Stimulated activated CD8-positive, alpha-beta memory T cell treated with anti-CD3 and anti-CD28 coated beads, Interleukin-12 subunit alpha, Interleukin-12 subunit beta, amount 100 ng/mL, for 1 hour (primary cell): ENCODE results near the gene DCAF10.
"Not testable (repeated sequence)": the region's sequence is repeated elsewhere in the genome, so short reads cannot be mapped to it uniquely, and the experiment has no call there.

Experiments used
- DNase-seq: peaks from one replicate; pipeline ENCODE4 v3.0.0-alpha.2; 2020; ENCODE audit warnings: low read depth

Gene DCAF10

DNA sequence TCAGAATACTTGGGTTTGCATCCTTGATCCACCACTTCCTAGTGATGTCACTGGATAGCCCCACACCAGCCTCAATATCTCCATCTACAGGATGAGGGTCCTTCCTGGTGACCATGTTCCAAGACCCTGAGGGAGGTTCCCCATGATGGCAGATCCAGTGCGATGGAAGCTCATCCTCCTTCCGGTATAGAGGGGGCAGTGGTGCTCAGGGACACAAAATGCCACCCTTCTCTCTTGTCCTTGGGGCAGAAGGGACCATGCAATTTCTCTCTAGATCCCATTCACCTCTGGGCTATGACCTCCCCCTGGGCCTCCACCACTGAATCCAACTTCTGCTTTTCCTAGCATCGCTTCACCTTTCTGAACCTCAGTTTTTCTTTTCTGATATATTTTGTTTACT, 108.7 kb downstream of the DCAF10 start:
- DNase-seq, result no peak

DNA sequence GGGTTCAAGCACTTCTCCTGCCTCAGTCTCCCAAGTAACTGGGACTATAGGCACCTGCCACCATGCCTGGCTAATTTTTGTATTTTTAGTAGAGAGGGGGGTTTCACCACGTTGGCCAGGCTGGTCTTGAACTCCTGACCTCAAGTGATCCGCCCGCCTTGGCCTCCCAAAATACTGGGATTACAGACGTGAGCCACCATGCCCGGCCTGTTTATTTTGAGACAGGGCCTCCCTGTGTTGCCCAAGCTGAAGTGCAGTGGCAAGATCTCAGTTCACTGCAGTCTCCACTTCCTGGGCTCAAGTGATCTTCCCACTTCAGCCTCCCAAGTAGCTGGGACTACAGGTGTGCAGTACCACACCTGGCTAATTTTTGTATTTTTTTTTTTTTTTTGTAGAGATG, 109.2 kb downstream of the DCAF10 start:
- DNase-seq, result not testable (repeated sequence)

DNA sequence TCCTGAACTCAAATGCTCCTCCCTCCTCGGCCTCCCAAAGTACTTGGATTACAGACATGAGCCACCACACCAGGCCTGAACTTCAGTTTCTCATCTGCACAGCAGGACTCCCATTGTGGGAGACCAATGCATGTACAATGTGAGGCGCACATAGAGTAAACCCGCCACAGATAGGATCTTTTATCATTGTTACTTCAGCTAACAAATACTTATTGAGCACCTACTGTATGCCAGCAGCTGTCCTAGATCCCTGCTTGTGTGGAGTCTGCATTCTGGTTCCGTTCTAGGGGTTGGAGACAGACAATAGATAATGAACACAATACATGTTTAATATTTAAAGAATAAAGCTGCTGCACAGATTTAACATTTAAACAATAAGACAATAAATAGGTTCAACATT, 109.7 kb downstream of the DCAF10 start:
- no peak for DNase-seq

DNA sequence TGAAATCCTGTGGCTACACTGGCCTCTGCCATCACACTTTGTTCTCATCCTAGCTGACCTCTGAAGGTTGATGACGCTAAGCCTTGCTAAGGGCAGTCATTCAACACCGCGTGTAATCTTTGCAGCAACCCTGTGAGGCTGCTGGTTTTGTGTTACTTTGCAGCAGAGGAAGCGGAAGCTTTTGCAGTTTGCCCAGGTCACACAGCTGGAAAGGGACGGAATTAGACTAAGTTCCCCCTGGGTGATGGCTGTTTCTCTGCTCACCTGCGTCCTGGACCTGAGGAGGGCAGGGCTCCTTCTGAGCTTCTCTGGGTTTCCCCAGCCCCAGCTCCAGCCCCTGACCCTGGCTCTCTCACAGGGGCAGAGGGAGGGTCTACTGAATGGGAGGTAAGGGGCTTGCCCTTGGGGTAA, 110.7 kb downstream of the DCAF10 start:
- no peak for DNase-seq

GRCh38 chr9:37913480-37914153, 113.0 kb downstream of the DCAF10 start:
- peak; percentile 70 for DNase-seq

- DNase-seq, result no peak
These were observed 113.6 kb downstream of the DCAF10 start for GRCh38 chr9:37914154-37914551.

DNA sequence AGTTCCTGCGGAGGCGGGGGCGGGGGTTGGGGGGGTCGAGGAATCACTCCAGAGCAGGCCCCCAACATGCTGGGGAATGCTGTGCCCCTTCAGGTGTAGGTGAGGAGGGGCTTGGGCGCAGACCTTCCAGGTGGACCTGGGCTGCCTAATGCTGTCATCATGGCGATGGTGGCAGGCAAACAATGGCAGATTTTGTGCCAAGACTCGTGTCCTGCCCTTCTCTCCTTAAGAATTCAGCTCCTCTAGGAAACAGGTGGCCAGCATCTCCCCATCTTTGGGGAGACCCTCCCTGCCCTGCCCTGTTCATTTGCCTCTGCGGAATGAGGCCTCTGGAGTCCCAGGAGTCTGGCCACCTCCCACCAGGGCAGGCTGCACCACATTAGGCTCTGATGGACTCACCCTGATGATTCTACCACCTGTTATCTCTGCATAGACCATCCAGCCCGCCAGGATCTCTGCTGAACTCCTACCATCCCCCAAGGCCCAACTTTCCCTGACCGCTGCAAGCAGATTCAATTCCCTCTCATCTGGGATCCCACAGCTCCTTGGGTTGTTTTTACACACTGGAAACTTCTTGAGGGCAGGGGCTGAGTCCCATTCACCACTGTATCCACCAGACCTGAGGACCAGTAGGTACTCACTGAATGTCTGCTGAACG, 114.2 kb downstream of the DCAF10 start:
- no peak for DNase-seq

GRCh38 chr9:37915911-37916470, 115.4 kb downstream of the DCAF10 start:
- DNase-seq, result no peak

- DNase-seq, result no peak
These were observed 116.1 kb downstream of the DCAF10 start for GRCh38 chr9:37916471-37917312.
